ENCODE results near the gene NAE1. TPM values are rescaled to one million over a fixed set of nuclear protein-coding genes. Genes with fewer than 3 reads are reported as not detected.

The NAE1 gene
- total and polyA plus RNA-seq, 7 experiments from 2014 or later, result 62.3 to 103 (median 96.3) TPM

Other genes with a start within 250 kb of the NAE1 start
- gene CMTM3, start 226.3 kb downstream of the NAE1 start, total RNA-seq, result 100 to 1,000 TPM in 1 of 5 experiments, 10 to 100 TPM in 4; 52.0 to 138 (median 61.4) TPM
- gene CMTM3, start 226.3 kb downstream of the NAE1 start, polyA plus RNA-seq, result 10 to 100 TPM; 72.5 to 89.8 TPM
- 1 to 10 TPM; 1.5 to 2.5 (median 1.8) TPM for gene CMTM4, start 134.2 kb downstream of the NAE1 start, total RNA-seq
- gene CMTM4, start 134.2 kb downstream of the NAE1 start, polyA plus RNA-seq, result under 1 TPM; 0.07 to 0.12 TPM
- gene DYNC1LI2, start 79.4 kb downstream of the NAE1 start, total RNA-seq, result 10 to 100 TPM; 72.3 to 85.7 (median 80.9) TPM
- gene DYNC1LI2, start 79.4 kb downstream of the NAE1 start, polyA plus RNA-seq, result 10 to 100 TPM; 23.2 to 25.5 TPM
- gene TERB1, start 29.4 kb downstream of the NAE1 start, total RNA-seq, result under 1 TPM in 4 of 5 experiments, not detected in 1; 0.16 to 0.83 (median 0.37) TPM
- not detected for gene TERB1, start 29.4 kb downstream of the NAE1 start, polyA plus RNA-seq
- gene CA7, start 13.4 kb upstream of the NAE1 start, total RNA-seq, result not detected
- gene CA7, start 13.4 kb upstream of the NAE1 start, polyA plus RNA-seq, result not detected
- 10 to 100 TPM in 3 of 5 experiments, 1 to 10 TPM in 2; 4.5 to 24.0 (median 15.9) TPM for gene PDP2, start 49.5 kb upstream of the NAE1 start, total RNA-seq
- gene PDP2, start 49.5 kb upstream of the NAE1 start, polyA plus RNA-seq, result 1 to 10 TPM; 1.6 to 2.6 TPM
- gene CDH16, start 87.9 kb upstream of the NAE1 start, total RNA-seq, result not detected
- gene CDH16, start 87.9 kb upstream of the NAE1 start, polyA plus RNA-seq, result not detected
- gene RRAD, start 94.6 kb upstream of the NAE1 start, total RNA-seq, result 1 to 10 TPM in 1 of 5 experiments, under 1 TPM in 4; 0.24 to 1.6 (median 0.88) TPM
- gene RRAD, start 94.6 kb upstream of the NAE1 start, polyA plus RNA-seq, result not detected
- 100 to 1,000 TPM in 1 of 5 experiments, 10 to 100 TPM in 4; 47.0 to 116 (median 58.5) TPM for gene CIAO2B, start 103.4 kb upstream of the NAE1 start, total RNA-seq
- 10 to 100 TPM; 89.0 to 93.4 TPM for gene CIAO2B, start 103.4 kb upstream of the NAE1 start, polyA plus RNA-seq
- 10 to 100 TPM; 40.5 to 64.7 (median 55.3) TPM for gene CES2, start 104.5 kb upstream of the NAE1 start, total RNA-seq
- gene CES2, start 104.5 kb upstream of the NAE1 start, polyA plus RNA-seq, result 10 to 100 TPM; 29.2 to 43.6 TPM
- 10 to 100 TPM in 1 of 5 experiments, under 1 TPM in 3, not detected in 1; 0.32 to 11.5 (median 0.77) TPM for gene CES3, start 130.3 kb upstream of the NAE1 start, total RNA-seq
- gene CES3, start 130.3 kb upstream of the NAE1 start, polyA plus RNA-seq, result not detected
- 10 to 100 TPM; 17.2 to 53.8 (median 20.8) TPM for gene CES4A, start 157.6 kb upstream of the NAE1 start, total RNA-seq
- 1 to 10 TPM; 5.1 to 7.6 TPM for gene CES4A, start 157.6 kb upstream of the NAE1 start, polyA plus RNA-seq
- gene CBFB, start 198.2 kb upstream of the NAE1 start, total RNA-seq, result 100 to 1,000 TPM in 1 of 5 experiments, 10 to 100 TPM in 4; 75.4 to 223 (median 94.4) TPM
- 10 to 100 TPM; 53.2 to 56.3 TPM for gene CBFB, start 198.2 kb upstream of the NAE1 start, polyA plus RNA-seq